Muscle of arm (tissue), 12 donors: Measurements from ENCODE around the gene PHETA1. TPM values are rescaled to one million over a fixed set of nuclear protein-coding genes. Genes with fewer than 3 reads are reported as not detected.
"Not testable (repeated sequence)": the region's sequence is repeated elsewhere in the genome, so short reads cannot be mapped to it uniquely, and the experiment has no call there.

Experiments used
- DNase-seq: peaks from one replicate; pipeline ENCODE4 v3.0.0-alpha.2; 2013
- polyA plus RNA-seq, 12 donors: library from polyadenylated mRNA; unstranded; fragments of 120-200 nt; gene quantifications; one replicate each; pipeline ENCODE4 v1.2.1, GENCODE V29; 2013; ENCODE audit not compliant: insufficient read length in 12 of 12

PHETA1 gene
- polyA plus RNA-seq, 12 donors, result 5.6 to 21.1 (median 6.6) TPM; not detected in 1

DNA sequence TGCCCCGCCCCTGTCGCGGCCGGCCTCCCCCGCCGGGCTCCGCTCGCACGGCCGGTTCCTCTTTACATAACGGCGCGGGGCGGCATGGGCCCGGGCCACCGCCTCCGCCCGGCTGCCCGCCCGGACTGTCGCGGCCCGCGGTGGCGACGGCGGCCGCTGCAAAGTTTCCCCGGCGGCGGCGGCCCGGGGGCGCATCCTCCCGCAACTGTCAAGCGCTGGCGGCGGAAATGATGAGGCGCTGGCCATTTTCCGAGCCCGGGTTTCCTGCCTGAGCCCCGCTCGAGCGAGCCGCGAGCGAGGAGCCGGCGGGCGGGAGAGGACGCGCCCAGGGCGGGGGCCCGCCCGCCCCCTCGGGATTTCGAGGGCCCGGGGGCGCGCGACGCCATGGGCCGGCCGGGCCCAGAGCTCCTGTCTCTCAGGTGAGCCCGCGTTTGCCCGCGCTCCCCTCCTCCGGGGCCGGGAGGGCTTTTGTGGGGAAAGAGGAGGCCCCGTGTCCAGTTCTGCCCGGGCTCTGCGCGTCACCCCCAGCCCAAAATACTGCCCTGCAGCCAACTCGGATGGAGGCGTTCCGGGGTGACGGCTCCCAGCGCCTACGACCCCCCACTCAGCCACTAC is 37.1 kb upstream of the PHETA1 start, which contains the start of gene SH2B3:
Gene SH2B3, plus strand, starts transcription at position 65 of the 615 bp plus-strand sequence. CDS start 12,223 bp downstream, outside the sequence.
- no peak for DNase-seq

GRCh38 chr12:111405149-111405858 is 36.4 kb upstream of the PHETA1 start:
- DNase-seq, result peak; percentile 81

- no peak for DNase-seq
Measured at GRCh38 chr12:111404362-111405148, 35.7 kb upstream of the PHETA1 start.

GRCh38 chr12:111402490-111402824 is 33.6 kb upstream of the PHETA1 start:
- not testable (repeated sequence) for DNase-seq

GRCh38 chr12:111401167-111401605 is 32.3 kb upstream of the PHETA1 start:
- DNase-seq, result no peak

DNA sequence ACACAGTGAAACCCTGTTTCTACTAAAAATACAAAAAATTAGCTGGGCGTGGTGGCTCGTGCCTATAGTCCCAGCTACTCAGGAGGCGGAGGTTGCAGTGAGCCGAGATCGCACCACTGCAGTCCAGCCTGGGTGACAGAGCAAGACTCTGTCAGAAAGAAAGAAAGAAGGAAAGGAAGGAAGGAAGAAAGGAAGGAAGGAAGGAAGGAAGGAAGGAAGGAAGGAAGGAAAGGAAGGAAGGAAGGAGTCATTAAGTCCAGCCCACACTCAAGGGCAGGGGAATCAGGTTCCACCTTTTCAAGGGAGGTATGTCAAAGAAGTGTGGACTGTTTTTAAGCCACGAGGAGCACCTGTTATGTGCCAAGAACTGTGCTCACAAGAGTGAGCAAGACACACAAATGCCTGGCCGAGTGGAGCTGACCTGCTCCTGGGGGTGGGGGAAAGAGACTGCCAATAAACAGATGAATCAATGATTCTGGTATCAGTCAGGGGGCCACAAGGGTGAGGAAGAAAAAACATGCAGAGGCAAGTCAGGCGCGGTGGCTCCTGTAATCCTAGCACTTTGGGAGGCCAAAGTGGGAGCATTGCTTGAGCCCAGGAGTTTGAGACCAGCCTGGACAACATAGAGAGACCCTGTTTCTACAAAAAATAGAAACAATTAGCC is 31.0 kb upstream of the PHETA1 start:
- DNase-seq, result not testable (repeated sequence)

DNA sequence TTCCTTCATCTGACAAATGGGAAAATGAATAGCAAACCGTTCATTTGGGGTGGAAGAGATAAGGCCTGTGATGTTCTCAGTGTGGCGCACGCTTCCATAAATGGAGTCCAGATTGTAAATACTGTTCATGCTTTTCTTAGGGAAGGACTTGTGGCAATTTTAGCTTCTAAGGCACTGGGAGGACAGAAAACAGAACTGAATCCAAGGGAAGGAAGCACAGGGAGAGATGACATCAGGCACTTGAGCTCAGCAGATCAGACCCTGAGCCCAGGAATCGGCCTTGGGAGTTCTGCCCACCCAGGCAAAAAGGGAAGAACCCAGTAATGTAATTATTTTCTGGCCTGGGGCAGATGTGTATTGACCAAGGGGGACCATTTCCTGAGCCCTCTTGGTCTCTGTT is 29.6 kb upstream of the PHETA1 start:
- DNase-seq, result no peak

GRCh38 chr12:111396726-111397445 is 28.0 kb upstream of the PHETA1 start:
- DNase-seq, result peak; percentile 81

DNA sequence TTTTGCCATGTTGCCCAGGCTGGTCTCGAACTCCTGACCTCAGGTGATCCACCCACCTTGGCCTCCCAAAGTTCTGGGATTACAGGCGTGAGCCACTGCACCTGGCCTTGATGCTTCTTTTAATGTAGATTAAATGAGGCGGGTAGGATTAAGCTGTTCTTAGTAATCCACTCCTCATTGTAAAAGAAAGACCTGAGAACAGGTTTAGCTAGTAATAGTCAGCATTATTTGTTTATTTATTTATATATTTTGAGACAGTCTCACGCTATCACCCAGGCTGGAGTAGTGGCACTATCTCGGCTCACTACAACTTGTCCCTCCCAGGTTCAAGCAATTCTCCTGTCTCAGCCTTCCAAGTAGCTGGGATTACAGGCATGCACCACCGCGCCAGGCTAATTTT is 27.4 kb upstream of the PHETA1 start:
- DNase-seq, result not testable (repeated sequence)

DNA sequence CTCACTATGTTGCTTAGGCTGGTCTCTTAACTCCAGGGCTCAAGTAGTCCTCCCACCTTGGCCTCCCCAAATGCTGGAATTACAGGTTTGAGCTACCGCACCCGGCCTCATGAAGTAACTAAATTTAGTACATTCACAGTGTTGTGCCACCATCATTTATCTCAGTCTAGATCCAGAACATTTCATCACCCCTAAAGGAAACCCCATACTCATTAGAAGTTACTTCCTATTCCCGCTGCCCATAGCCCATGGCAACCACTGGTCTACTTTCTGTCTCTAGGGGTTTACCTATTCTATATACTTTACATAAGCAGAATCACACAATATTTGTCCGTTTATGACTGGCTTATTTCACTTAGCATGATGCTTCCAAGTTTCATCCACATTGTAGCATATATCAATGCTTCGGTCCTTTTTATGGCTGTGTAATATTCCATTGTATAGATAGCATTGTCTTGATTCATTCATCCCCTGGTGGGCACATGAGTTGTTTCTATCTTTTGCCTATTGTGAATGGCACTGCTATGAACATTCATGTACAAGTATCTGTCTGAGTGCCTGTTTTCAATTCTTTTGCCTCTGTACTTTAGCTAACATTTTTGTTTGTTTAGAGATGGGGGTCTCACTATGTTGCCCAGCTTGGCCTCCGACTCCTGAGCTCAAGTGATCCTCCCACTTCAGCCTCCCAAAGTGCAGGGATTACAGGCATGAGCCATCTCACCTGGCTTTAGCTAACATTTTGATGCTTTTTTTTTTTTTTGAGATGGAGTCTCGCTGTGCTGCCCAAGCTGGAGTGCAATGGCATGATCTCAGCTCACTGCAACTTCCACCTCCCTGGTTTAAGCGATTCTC is 26.7 kb upstream of the PHETA1 start:
- DNase-seq, result no peak

- no peak for DNase-seq
Measured at GRCh38 chr12:111394480-111394879, 25.6 kb upstream of the PHETA1 start.

- no peak for DNase-seq
Measured at GRCh38 chr12:111393700-111394300, 24.9 kb upstream of the PHETA1 start.

DNA sequence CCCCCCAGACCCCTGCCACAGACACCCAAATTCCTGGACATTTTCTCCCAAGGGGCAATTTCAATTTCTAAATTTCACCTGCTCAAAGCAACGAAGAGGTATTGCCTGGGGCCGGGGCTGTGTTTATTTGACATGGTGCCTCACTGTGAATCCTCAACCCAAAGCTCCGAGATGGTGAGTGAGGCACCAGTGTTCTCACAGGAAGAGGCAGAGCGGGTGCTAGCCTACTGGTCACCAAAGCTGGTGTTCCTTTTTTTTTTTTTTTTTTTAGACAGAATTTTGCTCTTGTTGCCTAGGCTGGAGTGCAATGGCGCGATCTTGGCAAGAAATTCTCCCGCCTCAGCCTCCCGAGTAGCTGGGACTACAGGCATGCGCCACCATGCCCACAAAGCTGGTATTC is 22.0 kb upstream of the PHETA1 start:
- DNase-seq, result no peak

DNA sequence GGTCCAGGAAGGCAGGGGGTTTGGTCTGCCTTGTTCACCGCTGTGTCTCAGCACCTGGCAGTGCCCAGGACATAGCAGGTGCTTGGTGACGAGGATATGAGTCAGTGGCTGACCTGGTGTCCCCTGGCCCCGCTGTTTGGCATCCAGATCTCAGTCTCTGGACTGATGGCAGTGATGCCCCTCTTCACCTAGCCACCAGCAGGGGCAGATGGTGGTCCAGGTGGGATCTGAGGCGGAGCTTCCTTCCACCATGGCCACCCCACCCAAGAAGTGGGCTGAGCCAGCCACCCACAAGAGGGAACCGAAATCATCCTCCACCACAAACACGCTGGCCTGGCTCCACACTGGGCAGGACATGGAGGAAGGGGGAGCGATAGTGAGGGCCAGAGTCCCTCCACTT is 20.7 kb upstream of the PHETA1 start:
- DNase-seq, result no peak

- DNase-seq, result no peak
Measured at GRCh38 chr12:111387747-111388323, 18.9 kb upstream of the PHETA1 start.

- no peak for DNase-seq
Measured at GRCh38 chr12:111386885-111387284, 18.0 kb upstream of the PHETA1 start.

DNA sequence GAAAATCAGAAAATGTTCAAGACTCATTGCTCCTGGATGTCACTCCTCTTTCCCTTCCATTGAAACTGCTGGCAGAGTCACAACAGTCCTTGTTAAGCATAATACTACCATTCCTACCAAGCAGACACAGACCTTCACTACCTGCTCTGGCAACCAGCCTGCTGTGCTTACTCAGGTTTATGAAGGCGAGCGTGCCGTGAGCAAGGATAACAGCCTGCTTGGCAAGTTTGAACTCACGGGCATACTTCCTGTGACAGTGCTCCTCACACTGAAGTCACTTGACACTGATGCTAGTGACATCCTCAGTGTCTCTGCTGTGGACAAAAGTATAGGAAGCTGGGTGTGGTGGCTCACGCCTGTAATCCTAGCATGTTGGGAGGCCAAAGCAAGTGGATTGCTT is 15.7 kb upstream of the PHETA1 start:
- no peak for DNase-seq

DNA sequence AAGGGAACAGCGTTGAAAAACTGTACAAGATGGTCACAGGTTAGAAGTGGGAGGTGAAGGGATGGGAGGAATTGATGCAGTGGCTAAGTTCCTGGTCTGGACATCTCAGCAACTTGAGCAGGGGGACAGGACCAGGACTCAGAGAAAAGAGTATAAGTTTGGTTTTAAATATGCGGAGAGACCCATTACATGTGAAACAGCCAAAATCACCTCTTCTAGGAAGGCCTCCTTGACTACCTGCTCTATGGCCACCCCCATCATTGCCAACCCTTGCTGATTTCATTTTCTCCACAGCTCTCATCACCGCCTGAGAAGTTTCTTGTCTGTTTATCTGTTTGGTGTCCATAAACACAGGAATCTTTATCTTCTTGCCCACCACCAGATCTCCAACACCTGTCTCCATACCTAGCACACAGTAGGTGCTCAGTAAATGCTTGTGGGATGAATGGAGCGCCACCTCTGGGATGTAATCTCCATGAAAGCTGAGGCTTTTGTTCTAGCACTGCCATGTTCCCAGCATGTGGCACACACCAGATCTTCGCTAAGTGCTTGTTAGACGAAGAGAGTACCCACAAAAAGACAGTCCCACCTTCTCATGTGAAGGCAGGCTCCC is 11.2 kb upstream of the PHETA1 start:
- DNase-seq, result no peak

DNA sequence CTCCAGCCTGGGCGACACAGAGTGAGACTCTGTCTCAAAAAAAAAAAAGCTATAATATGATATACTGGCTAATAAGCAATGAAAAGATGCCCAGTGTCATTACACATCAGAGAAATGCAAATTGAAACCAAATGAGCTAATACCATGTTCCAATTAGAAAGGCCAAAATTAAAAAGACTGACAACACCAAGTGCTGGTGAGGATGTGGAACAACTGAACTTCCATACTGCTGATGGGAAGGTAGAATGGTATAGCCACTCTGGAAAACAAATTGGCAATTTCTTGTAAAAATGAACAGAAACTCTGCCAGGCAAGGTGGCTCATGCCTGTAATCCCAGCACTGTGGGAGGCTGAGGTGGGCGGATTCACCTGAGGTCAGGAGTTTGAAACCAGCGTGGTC is 8.5 kb upstream of the PHETA1 start:
- no peak for DNase-seq
